Neural progenitor cell (in vitro differentiated cells): ENCODE data around the gene HMGCR. TPM values are rescaled to one million over a fixed set of nuclear protein-coding genes. Genes with fewer than 3 reads are reported as not detected.

Experiments
- DNase-seq: peaks from one replicate; pipeline ENCODE4 v3.0.0-alpha.2; 2016; ENCODE audit warnings: low spot score
- H2AFZ ChIP-seq: fragments of 200-600 bp; sonication (generic); replicated peaks from 2 replicates; pipeline ENCODE4 v1.6.1; 2016; ENCODE audit warnings: antibody characterized with exemption
- H3F3A ChIP-seq: fragments of 200-600 bp; sonication (generic); 2 replicates; pipeline ENCODE4 v1.6.1; 2016; ENCODE audit warnings: antibody characterized with exemption, low read depth
- H3K27ac ChIP-seq: fragments of 200-600 bp; sonication (generic); 2 replicates; pipeline ENCODE4 v1.5.1; 2016; ENCODE audit warnings: mild to moderate bottlenecking
- H3K27me3 ChIP-seq: fragments of 200-600 bp; sonication (generic); 2 replicates; pipeline ENCODE4 v1.6.1; 2016; ENCODE audit warnings: mild to moderate bottlenecking, moderate library complexity
- H3K36me3 ChIP-seq: fragments of 200-600 bp; sonication (generic); 2 replicates; pipeline ENCODE4 v1.5.1; 2016
- H3K4me1 ChIP-seq: fragments of 200-600 bp; sonication (generic); 2 replicates; pipeline ENCODE4 v1.6.1; 2016; ENCODE audit warnings: mixed run types
- H3K4me2 ChIP-seq: fragments of 200-600 bp; sonication (generic); 2 replicates; pipeline ENCODE4 v1.6.1; 2016
- H3K4me3 ChIP-seq: fragments of 200-600 bp; sonication (generic); 2 replicates; pipeline ENCODE4 v1.5.1; 2016
- H3K79me2 ChIP-seq: fragments of 200-600 bp; sonication (generic); 2 replicates; pipeline ENCODE4 v1.6.1; 2016; ENCODE audit warnings: low read depth
- H3K9ac ChIP-seq: fragments of 200-600 bp; sonication (generic); 2 replicates; pipeline ENCODE4 v1.6.1; 2016
- H3K9me3 ChIP-seq: fragments of 200-600 bp; sonication (generic); 2 replicates; pipeline ENCODE4 v1.5.1; 2016; ENCODE audit warnings: low read depth
- H4K20me1 ChIP-seq: fragments of 200-600 bp; sonication (generic); 2 replicates; pipeline ENCODE4 v1.6.1; 2016; ENCODE audit warnings: low read depth
- H3K27ac Mint-ChIP-seq: 3 replicates; pipeline ENCODE4 v1.8.0; 2021; ENCODE audit warnings: mixed read lengths
- H3K27me3 Mint-ChIP-seq: 2 replicates; pipeline ENCODE4 v1.8.0; 2022; ENCODE audit warnings: low read depth, mild to moderate bottlenecking, inconsistent platforms, moderate library complexity, mixed read lengths; ENCODE audit not compliant: insufficient read depth
- H3K36me3 Mint-ChIP-seq: 3 replicates; pipeline ENCODE4 v1.8.0; 2021; ENCODE audit warnings: mixed read lengths
- H3K4me1 Mint-ChIP-seq: 3 replicates; pipeline ENCODE4 v1.8.0; 2021; ENCODE audit warnings: mixed read lengths
- H3K4me3 Mint-ChIP-seq: 3 replicates; pipeline ENCODE4 v1.8.0; 2021; ENCODE audit warnings: mild to moderate bottlenecking, moderate library complexity, mixed read lengths
- H3K9me3 Mint-ChIP-seq: 3 replicates; pipeline ENCODE4 v1.8.0; 2020; ENCODE audit warnings: mixed read lengths
- EZH2 ChIP-seq: fragments of 200-600 bp; sonication (generic); IDR thresholded peaks from 2 replicates; pipeline ENCODE4 v1.6.1; 2017; ENCODE audit warnings: antibody characterized with exemption, mild to moderate bottlenecking, moderate library complexity
- EZH2phosphoT487 ChIP-seq: fragments of 200-600 bp; sonication (generic); IDR thresholded peaks from 2 replicates; pipeline ENCODE4 v1.6.1; 2017; ENCODE audit warnings: antibody characterized with exemption
- total RNA-seq: library from RNA; depleted of rRNA; stranded (reverse); fragments of >200 nt; gene quantifications from 2 replicates; pipeline ENCODE4 v1.2.3, GENCODE V29; 2015; ENCODE audit warnings: low replicate concordance
- TF ChIP-seq, protein P1 (sequence below): fragments of 200-600 bp; sonication (generic); IDR thresholded peaks from 2 replicates; pipeline ENCODE4 v1.5.1; 2017; ENCODE audit warnings: antibody characterized with exemption, mild to moderate bottlenecking

The HMGCR gene
- total RNA-seq, 1 donor from 2014 or later: 227 TPM

DNA sequence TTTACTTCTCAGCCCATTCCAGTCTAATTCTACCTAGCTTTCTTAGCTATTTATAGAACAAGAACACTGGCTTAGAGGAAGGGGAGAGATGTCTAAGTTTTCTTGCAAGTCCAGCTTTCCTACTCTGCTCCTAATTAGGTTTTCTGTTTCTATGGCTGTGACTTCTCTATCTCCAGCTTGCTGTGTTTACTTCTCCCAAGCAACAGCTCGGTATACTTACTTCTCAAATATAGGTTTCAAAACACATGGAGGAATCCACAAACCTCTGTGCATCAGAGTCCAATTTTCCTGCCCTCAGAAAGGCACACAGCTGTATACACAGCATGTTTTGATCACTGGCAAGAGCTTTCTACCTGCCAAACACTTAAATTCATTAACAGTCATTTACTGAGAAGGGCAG, 17.4 kb upstream of the HMGCR start:
- Mint-ChIP-seq H3K27me3 (no peaks in the 10 kb centered on the region), H3K4me3 (no peak overlapping the region), H3K9me3 (no peaks in the 10 kb centered on the region), H3K27ac (no peak overlapping the region), H3K36me3 (no peaks in the 10 kb centered on the region), H3K4me1 (peaks cover 8% of the 10 kb centered on the region)
- Histone ChIP-seq H3F3A (peaks cover 6% of the 10 kb centered on the region), H3K4me2 (no peak overlapping the region), H3K4me1 (no peaks in the 10 kb centered on the region), H3K4me3 (no peak overlapping the region), H3K79me2 (no peaks in the 10 kb centered on the region), H3K9ac (no peak overlapping the region), H3K27me3 (no peaks in the 10 kb centered on the region), H2AFZ (peak overlapping the region; percentile 29), H3K36me3 (no peaks in the 10 kb centered on the region), H3K9me3 (no peaks in the 10 kb centered on the region), H4K20me1 (no peaks in the 10 kb centered on the region), H3K27ac (no peak overlapping the region)
- DNase-seq: no peak
- TF ChIP-seq, protein P1, sequence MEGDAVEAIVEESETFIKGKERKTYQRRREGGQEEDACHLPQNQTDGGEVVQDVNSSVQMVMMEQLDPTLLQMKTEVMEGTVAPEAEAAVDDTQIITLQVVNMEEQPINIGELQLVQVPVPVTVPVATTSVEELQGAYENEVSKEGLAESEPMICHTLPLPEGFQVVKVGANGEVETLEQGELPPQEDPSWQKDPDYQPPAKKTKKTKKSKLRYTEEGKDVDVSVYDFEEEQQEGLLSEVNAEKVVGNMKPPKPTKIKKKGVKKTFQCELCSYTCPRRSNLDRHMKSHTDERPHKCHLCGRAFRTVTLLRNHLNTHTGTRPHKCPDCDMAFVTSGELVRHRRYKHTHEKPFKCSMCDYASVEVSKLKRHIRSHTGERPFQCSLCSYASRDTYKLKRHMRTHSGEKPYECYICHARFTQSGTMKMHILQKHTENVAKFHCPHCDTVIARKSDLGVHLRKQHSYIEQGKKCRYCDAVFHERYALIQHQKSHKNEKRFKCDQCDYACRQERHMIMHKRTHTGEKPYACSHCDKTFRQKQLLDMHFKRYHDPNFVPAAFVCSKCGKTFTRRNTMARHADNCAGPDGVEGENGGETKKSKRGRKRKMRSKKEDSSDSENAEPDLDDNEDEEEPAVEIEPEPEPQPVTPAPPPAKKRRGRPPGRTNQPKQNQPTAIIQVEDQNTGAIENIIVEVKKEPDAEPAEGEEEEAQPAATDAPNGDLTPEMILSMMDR: no peak
- no peak for TF ChIP-seq EZH2phosphoT487
- TF ChIP-seq EZH2: no peak

DNA sequence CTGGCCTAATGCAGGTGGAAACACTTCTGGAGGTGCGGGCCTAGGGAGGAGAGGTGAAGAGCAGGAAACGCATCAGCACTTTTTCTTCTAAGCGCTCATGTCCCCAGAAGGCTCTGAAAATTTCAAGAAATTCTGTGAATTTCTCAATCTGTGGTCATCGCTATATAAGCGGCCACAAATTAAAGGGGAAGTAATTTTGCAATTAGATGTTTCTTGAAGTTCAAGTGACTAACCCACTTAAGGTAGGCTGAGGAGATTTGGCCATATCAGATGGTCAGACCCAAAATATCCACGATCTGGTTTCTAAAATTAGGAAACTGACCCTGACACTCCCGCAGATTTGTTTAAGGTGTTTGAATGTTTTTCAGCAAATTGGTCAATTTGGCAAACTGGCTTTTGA, 16.6 kb upstream of the HMGCR start:
- Histone ChIP-seq H3K27ac (no peak overlapping the region), H3K9ac (no peak overlapping the region), H3K4me3 (no peak overlapping the region), H3K36me3 (no peaks in the 10 kb centered on the region), H4K20me1 (no peaks in the 10 kb centered on the region), H2AFZ (no peak overlapping the region), H3K79me2 (no peaks in the 10 kb centered on the region), H3K4me2 (no peak overlapping the region), H3K4me1 (no peaks in the 10 kb centered on the region), H3K27me3 (no peaks in the 10 kb centered on the region), H3F3A (peaks cover 6% of the 10 kb centered on the region), H3K9me3 (no peaks in the 10 kb centered on the region)
- no peaks in the 10 kb centered on the region for H3K36me3 Mint-ChIP-seq
- H3K27me3 Mint-ChIP-seq: no peaks in the 10 kb centered on the region
- no peak overlapping the region for H3K27ac Mint-ChIP-seq
- no peak overlapping the region for H3K4me3 Mint-ChIP-seq
- no peaks in the 10 kb centered on the region for H3K9me3 Mint-ChIP-seq
- DNase-seq: no peak
- no peak for TF ChIP-seq EZH2phosphoT487
- TF ChIP-seq, protein P1: no peak
- no peak for TF ChIP-seq EZH2
- peaks cover 8% of the 10 kb centered on the region for H3K4me1 Mint-ChIP-seq

DNA sequence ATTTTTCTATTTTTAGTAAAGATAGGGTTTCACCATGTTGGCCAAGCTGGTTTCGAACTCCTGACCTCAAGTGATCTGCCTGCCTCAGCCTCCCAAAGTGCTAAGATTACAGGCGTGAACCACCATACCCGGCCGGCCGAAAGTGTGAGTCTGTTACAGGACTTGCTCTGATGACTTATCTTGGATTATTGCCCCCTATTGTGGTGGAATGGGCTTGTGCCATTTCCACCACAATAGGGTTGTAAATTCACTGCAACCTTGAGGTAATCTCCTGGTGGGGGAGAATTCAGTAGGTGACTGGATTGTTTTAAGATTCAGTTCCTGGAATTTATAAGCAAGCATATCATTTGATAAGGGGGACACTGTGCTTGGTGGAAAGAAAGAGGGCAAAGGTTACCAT, 15.0 kb upstream of the HMGCR start:
- TF ChIP-seq, protein P1: no peak
- TF ChIP-seq EZH2 (no peak), EZH2phosphoT487 (no peak)
- H3K36me3 Mint-ChIP-seq: no peaks in the 10 kb centered on the region

DNA sequence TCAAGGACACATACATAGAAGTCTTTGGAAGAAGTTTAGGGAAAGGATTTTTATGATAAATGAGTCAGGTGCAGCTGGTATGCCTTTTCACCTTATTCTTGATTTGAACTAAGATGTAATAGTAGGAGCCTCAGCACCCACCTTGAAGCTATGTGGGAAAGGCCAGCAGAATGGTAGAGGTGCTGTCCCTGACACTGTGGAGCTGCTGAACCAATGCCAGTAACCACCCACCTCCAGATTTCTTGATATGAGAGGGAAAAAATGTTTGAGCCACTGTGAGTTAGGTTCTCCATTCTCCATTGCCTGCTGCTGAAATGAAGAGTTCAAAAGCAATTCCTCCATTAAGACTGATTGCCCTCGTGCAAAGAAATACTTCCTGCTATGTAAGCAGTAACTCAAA, 12.2 kb upstream of the HMGCR start:
- Histone ChIP-seq H3K27ac (no peak overlapping the region), H3K4me3 (no peak overlapping the region), H3K9me3 (no peaks in the 10 kb centered on the region), H3K4me2 (no peak overlapping the region), H3K4me1 (no peaks in the 10 kb centered on the region), H4K20me1 (no peaks in the 10 kb centered on the region), H3K27me3 (no peaks in the 10 kb centered on the region), H3K36me3 (no peaks in the 10 kb centered on the region), H3F3A (peaks cover 6% of the 10 kb centered on the region), H3K79me2 (no peaks in the 10 kb centered on the region), H2AFZ (no peak overlapping the region), H3K9ac (no peak overlapping the region)
- no peak overlapping the region for H3K4me3 Mint-ChIP-seq
- TF ChIP-seq EZH2 (no peak), EZH2phosphoT487 (no peak)
- TF ChIP-seq, protein P1: no peak
- H3K9me3 Mint-ChIP-seq: no peaks in the 10 kb centered on the region
- no peak for DNase-seq
- H3K27me3 Mint-ChIP-seq: no peaks in the 10 kb centered on the region
- no peaks in the 10 kb centered on the region for H3K36me3 Mint-ChIP-seq
- H3K4me1 Mint-ChIP-seq: peaks cover 8% of the 10 kb centered on the region
- H3K27ac Mint-ChIP-seq: no peak overlapping the region

More for the DNA sequence above, 15.0 kb upstream of the HMGCR start:
- Histone ChIP-seq H3K9me3 (no peaks in the 10 kb centered on the region), H3K4me3 (no peak overlapping the region), H3K9ac (no peak overlapping the region), H3K4me2 (no peak overlapping the region), H3K79me2 (no peaks in the 10 kb centered on the region), H3K27me3 (no peaks in the 10 kb centered on the region), H3K36me3 (no peaks in the 10 kb centered on the region), H2AFZ (no peak overlapping the region), H3K27ac (no peak overlapping the region), H3K4me1 (no peaks in the 10 kb centered on the region), H3F3A (peaks cover 6% of the 10 kb centered on the region), H4K20me1 (no peaks in the 10 kb centered on the region)
- no peaks in the 10 kb centered on the region for H3K9me3 Mint-ChIP-seq
- no peak for DNase-seq
- no peak overlapping the region for H3K27ac Mint-ChIP-seq
- no peak overlapping the region for H3K4me3 Mint-ChIP-seq
- no peaks in the 10 kb centered on the region for H3K27me3 Mint-ChIP-seq
- H3K4me1 Mint-ChIP-seq: peaks cover 8% of the 10 kb centered on the region
